ENCODE data around the gene LASP1NB.

The LASP1NB gene

GRCh38 chr17:38918916-38919315 is 6.5 kb upstream of the LASP1NB start:
- Histone ChIP-seq H3K27ac (ENCODE audit: low read depth, low read length) (no peak overlapping the region), H3K79me2 (ENCODE audit: control insufficient read depth, insufficient read depth, low read length, poor library complexity) (no peaks in the 10 kb centered on the region), H2BK120ac (ENCODE audit: insufficient read depth, low read length, poor library complexity) (no peak overlapping the region), H3K18ac (ENCODE audit: low read length) (no peak overlapping the region), H3K36me3 (ENCODE audit: control insufficient read depth in 1 of 2, insufficient read depth in 2 of 2, low read length in 2 of 2) (peaks cover 60 to 64% of the 10 kb centered on the region in 2 experiments), H3K4me2 (ENCODE audit: low read length) (no peak overlapping the region), H3K9ac (ENCODE audit: low read length) (no peak overlapping the region), H3K27me3 (ENCODE audit: insufficient read depth, low read length) (no peaks in the 10 kb centered on the region), H2BK12ac (ENCODE audit: low read length) (no peak overlapping the region), H4K8ac (ENCODE audit: low read depth, low read length) (no peak overlapping the region), H3K9me3 (ENCODE audit: insufficient read depth, low read depth, low read length) (peaks cover 3% of the 10 kb centered on the region), H3K4me3 (ENCODE audit: low read depth, low read length) (no peak overlapping the region), H2AFZ (ENCODE audit: insufficient read depth, low read length, poor library complexity) (no peak overlapping the region), H3K4ac (ENCODE audit: low read depth, low read length) (no peak overlapping the region), H3K14ac (ENCODE audit: low read length) (no peak overlapping the region), H4K91ac (ENCODE audit: low read depth, low read length) (no peak overlapping the region), H2BK5ac (ENCODE audit: low read depth, low read length, poor library complexity) (no peak overlapping the region), H3K79me1 (ENCODE audit: low read length) (no peaks in the 10 kb centered on the region), H3K23ac (ENCODE audit: low read length) (no peak overlapping the region), H4K12ac (ENCODE audit: low read depth, low read length) (no peak overlapping the region), H2AK5ac (ENCODE audit: low read length) (no peak overlapping the region), H3K4me1 (ENCODE audit: control insufficient read depth in 1 of 2, insufficient read depth in 2 of 2, low read length in 2 of 2) (peaks cover 5 to 8% of the 10 kb centered on the region in 2 experiments)
- no peak for DNase-seq
- no CpG with 5 or more reads among the region's 5 CpGs for WGBS (ENCODE audit: extremely low coverage, insufficient coverage, insufficient read length)

GRCh38 chr17:38919316-38920078 is 5.9 kb upstream of the LASP1NB start:
- Histone ChIP-seq H2AFZ (ENCODE audit: insufficient read depth, low read length, poor library complexity) (no peak overlapping the region), H4K8ac (ENCODE audit: low read depth, low read length) (no peak overlapping the region), H3K4me2 (ENCODE audit: low read length) (no peak overlapping the region), H3K27me3 (ENCODE audit: insufficient read depth, low read length) (no peaks in the 10 kb centered on the region), H2AK5ac (ENCODE audit: low read length) (no peak overlapping the region), H2BK12ac (ENCODE audit: low read length) (no peak overlapping the region), H3K4me3 (ENCODE audit: low read depth, low read length) (no peak overlapping the region), H3K9ac (ENCODE audit: low read length) (no peak overlapping the region), H3K79me2 (ENCODE audit: control insufficient read depth, insufficient read depth, low read length, poor library complexity) (no peaks in the 10 kb centered on the region), H3K14ac (ENCODE audit: low read length) (no peak overlapping the region), H3K23ac (ENCODE audit: low read length) (no peak overlapping the region), H3K4ac (ENCODE audit: low read depth, low read length) (no peak overlapping the region), H3K79me1 (ENCODE audit: low read length) (no peaks in the 10 kb centered on the region), H4K12ac (ENCODE audit: low read depth, low read length) (peak overlapping the region; percentile 14), H3K18ac (ENCODE audit: low read length) (no peak overlapping the region), H2BK5ac (ENCODE audit: low read depth, low read length, poor library complexity) (no peak overlapping the region), H3K27ac (ENCODE audit: low read depth, low read length) (no peak overlapping the region), H2BK120ac (ENCODE audit: insufficient read depth, low read length, poor library complexity) (no peak overlapping the region), H3K4me1 (ENCODE audit: control insufficient read depth in 1 of 2, insufficient read depth in 2 of 2, low read length in 2 of 2) (peaks cover 5 to 6% of the 10 kb centered on the region in 2 experiments), H3K36me3 (ENCODE audit: control insufficient read depth in 1 of 2, insufficient read depth in 2 of 2, low read length in 2 of 2) (peaks cover 55 to 58% of the 10 kb centered on the region in 2 experiments), H3K9me3 (ENCODE audit: insufficient read depth, low read depth, low read length) (peaks cover 3% of the 10 kb centered on the region), H4K91ac (ENCODE audit: low read depth, low read length) (no peak overlapping the region)
- DNase-seq: no peak
- no CpG with 5 or more reads among the region's 16 CpGs for WGBS (ENCODE audit: extremely low coverage, insufficient coverage, insufficient read length)

GRCh38 chr17:38920374-38921291 is 4.8 kb upstream of the LASP1NB start:
- Histone ChIP-seq H3K79me1 (ENCODE audit: low read length) (no peaks in the 10 kb centered on the region), H2AK5ac (ENCODE audit: low read length) (no peak overlapping the region), H3K9ac (ENCODE audit: low read length) (no peak overlapping the region), H3K4ac (ENCODE audit: low read depth, low read length) (no peak overlapping the region), H3K79me2 (ENCODE audit: control insufficient read depth, insufficient read depth, low read length, poor library complexity) (no peaks in the 10 kb centered on the region), H3K4me3 (ENCODE audit: low read depth, low read length) (no peak overlapping the region), H3K4me1 (ENCODE audit: control insufficient read depth in 1 of 2, insufficient read depth in 2 of 2, low read length in 2 of 2) (no peaks in the 10 kb centered on the region), H3K23ac (ENCODE audit: low read length) (no peak overlapping the region), H3K27me3 (ENCODE audit: insufficient read depth, low read length) (no peaks in the 10 kb centered on the region), H2AFZ (ENCODE audit: insufficient read depth, low read length, poor library complexity) (no peak overlapping the region), H4K91ac (ENCODE audit: low read depth, low read length) (no peak overlapping the region), H4K12ac (ENCODE audit: low read depth, low read length) (no peak overlapping the region), H3K27ac (ENCODE audit: low read depth, low read length) (no peak overlapping the region), H4K8ac (ENCODE audit: low read depth, low read length) (no peak overlapping the region), H2BK12ac (ENCODE audit: low read length) (no peak overlapping the region), H3K18ac (ENCODE audit: low read length) (no peak overlapping the region), H2BK120ac (ENCODE audit: insufficient read depth, low read length, poor library complexity) (no peak overlapping the region), H3K4me2 (ENCODE audit: low read length) (no peak overlapping the region), H3K14ac (ENCODE audit: low read length) (no peak overlapping the region), H2BK5ac (ENCODE audit: low read depth, low read length, poor library complexity) (no peak overlapping the region), H3K36me3 (ENCODE audit: control insufficient read depth in 1 of 2, insufficient read depth in 2 of 2, low read length in 2 of 2) (peaks cover 43 to 47% of the 10 kb centered on the region in 2 experiments), H3K9me3 (ENCODE audit: insufficient read depth, low read depth, low read length) (peaks cover 3% of the 10 kb centered on the region)
- DNase-seq: no peak
- no CpG with 5 or more reads among the region's 9 CpGs for WGBS (ENCODE audit: extremely low coverage, insufficient coverage, insufficient read length)

- no peak overlapping the region for H2BK120ac ChIP-seq (ENCODE audit: insufficient read depth, low read length, poor library complexity)
- no peak overlapping the region for H2BK5ac ChIP-seq (ENCODE audit: low read depth, low read length, poor library complexity)
- H3K27ac ChIP-seq (ENCODE audit: low read depth, low read length): no peak overlapping the region
- no peak overlapping the region for H3K18ac ChIP-seq (ENCODE audit: low read length)
- H2BK12ac ChIP-seq (ENCODE audit: low read length): no peak overlapping the region
- no peak overlapping the region for H4K91ac ChIP-seq (ENCODE audit: low read depth, low read length)
- H2AK5ac ChIP-seq (ENCODE audit: low read length): no peak overlapping the region
- no peak overlapping the region for H4K12ac ChIP-seq (ENCODE audit: low read depth, low read length)
- no peaks in the 10 kb centered on the region for H3K79me1 ChIP-seq (ENCODE audit: low read length)
- no peak overlapping the region for H3K4me2 ChIP-seq (ENCODE audit: low read length)
- no peaks in the 10 kb centered on the region for H3K79me2 ChIP-seq (ENCODE audit: control insufficient read depth, insufficient read depth, low read length, poor library complexity)
- peaks cover 34 to 37% of the 10 kb centered on the region in 2 experiments for H3K36me3 ChIP-seq (ENCODE audit: control insufficient read depth in 1 of 2, insufficient read depth in 2 of 2, low read length in 2 of 2)
- H4K8ac ChIP-seq (ENCODE audit: low read depth, low read length): no peak overlapping the region
- no peak overlapping the region for H3K14ac ChIP-seq (ENCODE audit: low read length)
- no peak for DNase-seq
- H3K9ac ChIP-seq (ENCODE audit: low read length): no peak overlapping the region
- no peak overlapping the region for H3K4ac ChIP-seq (ENCODE audit: low read depth, low read length)
- no peaks in the 10 kb centered on the region for H3K4me1 ChIP-seq (ENCODE audit: control insufficient read depth in 1 of 2, insufficient read depth in 2 of 2, low read length in 2 of 2)
- peaks cover 3% of the 10 kb centered on the region for H3K9me3 ChIP-seq (ENCODE audit: insufficient read depth, low read depth, low read length)
- no peak overlapping the region for H3K4me3 ChIP-seq (ENCODE audit: low read depth, low read length)
- H3K23ac ChIP-seq (ENCODE audit: low read length): no peak overlapping the region
- no peaks in the 10 kb centered on the region for H3K27me3 ChIP-seq (ENCODE audit: insufficient read depth, low read length)
- no CpG with 5 or more reads among the region's 13 CpGs for WGBS (ENCODE audit: extremely low coverage, insufficient coverage, insufficient read length)
- no peak overlapping the region for H2AFZ ChIP-seq (ENCODE audit: insufficient read depth, low read length, poor library complexity)
Measured at GRCh38 chr17:38921756-38922411, 3.5 kb upstream of the LASP1NB start.
